Measurements from ENCODE around the gene NANOG. TPM values are rescaled to one million over a fixed set of nuclear protein-coding genes. Genes with fewer than 3 reads are reported as not detected.

The NANOG gene
- total and polyA plus RNA-seq, 2 experiments from 2014 or later, result 48.5 to 134 TPM

DNA sequence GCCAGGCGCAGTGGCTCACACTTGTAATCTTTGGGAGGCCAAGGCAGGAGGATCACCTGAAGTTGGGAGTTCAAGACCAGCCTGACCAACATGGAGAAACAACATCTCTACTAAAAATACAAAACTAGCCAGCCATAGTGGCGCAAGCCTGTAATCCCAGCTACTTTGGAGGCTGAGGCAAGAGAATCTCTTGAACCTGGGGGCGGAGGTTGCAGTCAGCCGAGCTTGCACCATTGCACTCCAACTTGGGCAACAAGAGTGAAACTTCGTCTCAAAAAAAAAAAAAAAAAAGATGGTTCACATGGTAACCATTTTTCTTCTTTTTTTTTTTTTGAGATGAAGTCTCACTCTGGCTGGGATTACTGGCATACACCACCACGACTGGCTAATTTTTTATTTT lies 48.2 kb downstream of the NANOG start:
- peaks cover 9% of the 10 kb centered on the region; the same call in 1 of the 2 replicates for H3K4me1 ChIP-seq (ENCODE audit: insufficient read depth)
- no peaks in the 10 kb centered on the region for H3K27me3 ChIP-seq (ENCODE audit: insufficient read depth)
- H3K27ac ChIP-seq (ENCODE audit: low read depth), result no peak overlapping the region
- Mint-ChIP-seq H3K4me1 (peaks cover 13% of the 10 kb centered on the region), H3K27me3 (ENCODE audit: insufficient read depth, low read depth, poor library complexity) (peaks cover 7% of the 10 kb centered on the region), H3K36me3 (ENCODE audit: low read depth) (no peaks in the 10 kb centered on the region), H3K4me3 (no peak overlapping the region), H3K9me3 (no peaks in the 10 kb centered on the region; the same call in 2 of the 3 replicates), H3K27ac (no peak overlapping the region)
- H2AFZ ChIP-seq, result no peak overlapping the region
- no peaks in the 10 kb centered on the region for H3F3A ChIP-seq (replicated peaks; ENCODE audit: low read depth)
- H3K4me3 ChIP-seq, result no peak overlapping the region
- H3K9me2 ChIP-seq (ENCODE audit: insufficient read depth), result no peaks in the 10 kb centered on the region
- no peak for ATAC-seq
- H3K79me2 ChIP-seq (replicated peaks; ENCODE audit: insufficient read depth), result no peaks in the 10 kb centered on the region
- no peak for DNase-seq (ENCODE audit: low spot score)
- H3K36me3 ChIP-seq (ENCODE audit: insufficient read depth), result 0 out of 2 replicates have a peak, but pooled peaks cover 3% of the 10 kb centered on the region
- no peaks in the 10 kb centered on the region for H4K20me1 ChIP-seq (replicated peaks; ENCODE audit: insufficient read depth)
- no peak overlapping the region for H3K4me2 ChIP-seq
- TF ChIP-seq, protein P1, sequence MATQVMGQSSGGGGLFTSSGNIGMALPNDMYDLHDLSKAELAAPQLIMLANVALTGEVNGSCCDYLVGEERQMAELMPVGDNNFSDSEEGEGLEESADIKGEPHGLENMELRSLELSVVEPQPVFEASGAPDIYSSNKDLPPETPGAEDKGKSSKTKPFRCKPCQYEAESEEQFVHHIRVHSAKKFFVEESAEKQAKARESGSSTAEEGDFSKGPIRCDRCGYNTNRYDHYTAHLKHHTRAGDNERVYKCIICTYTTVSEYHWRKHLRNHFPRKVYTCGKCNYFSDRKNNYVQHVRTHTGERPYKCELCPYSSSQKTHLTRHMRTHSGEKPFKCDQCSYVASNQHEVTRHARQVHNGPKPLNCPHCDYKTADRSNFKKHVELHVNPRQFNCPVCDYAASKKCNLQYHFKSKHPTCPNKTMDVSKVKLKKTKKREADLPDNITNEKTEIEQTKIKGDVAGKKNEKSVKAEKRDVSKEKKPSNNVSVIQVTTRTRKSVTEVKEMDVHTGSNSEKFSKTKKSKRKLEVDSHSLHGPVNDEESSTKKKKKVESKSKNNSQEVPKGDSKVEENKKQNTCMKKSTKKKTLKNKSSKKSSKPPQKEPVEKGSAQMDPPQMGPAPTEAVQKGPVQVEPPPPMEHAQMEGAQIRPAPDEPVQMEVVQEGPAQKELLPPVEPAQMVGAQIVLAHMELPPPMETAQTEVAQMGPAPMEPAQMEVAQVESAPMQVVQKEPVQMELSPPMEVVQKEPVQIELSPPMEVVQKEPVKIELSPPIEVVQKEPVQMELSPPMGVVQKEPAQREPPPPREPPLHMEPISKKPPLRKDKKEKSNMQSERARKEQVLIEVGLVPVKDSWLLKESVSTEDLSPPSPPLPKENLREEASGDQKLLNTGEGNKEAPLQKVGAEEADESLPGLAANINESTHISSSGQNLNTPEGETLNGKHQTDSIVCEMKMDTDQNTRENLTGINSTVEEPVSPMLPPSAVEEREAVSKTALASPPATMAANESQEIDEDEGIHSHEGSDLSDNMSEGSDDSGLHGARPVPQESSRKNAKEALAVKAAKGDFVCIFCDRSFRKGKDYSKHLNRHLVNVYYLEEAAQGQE (IDR thresholded peaks at IDR 0.05; ENCODE audit: unreplicated experiment), result no peak
- TF ChIP-seq, protein P2, sequence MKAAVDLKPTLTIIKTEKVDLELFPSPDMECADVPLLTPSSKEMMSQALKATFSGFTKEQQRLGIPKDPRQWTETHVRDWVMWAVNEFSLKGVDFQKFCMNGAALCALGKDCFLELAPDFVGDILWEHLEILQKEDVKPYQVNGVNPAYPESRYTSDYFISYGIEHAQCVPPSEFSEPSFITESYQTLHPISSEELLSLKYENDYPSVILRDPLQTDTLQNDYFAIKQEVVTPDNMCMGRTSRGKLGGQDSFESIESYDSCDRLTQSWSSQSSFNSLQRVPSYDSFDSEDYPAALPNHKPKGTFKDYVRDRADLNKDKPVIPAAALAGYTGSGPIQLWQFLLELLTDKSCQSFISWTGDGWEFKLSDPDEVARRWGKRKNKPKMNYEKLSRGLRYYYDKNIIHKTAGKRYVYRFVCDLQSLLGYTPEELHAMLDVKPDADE (IDR thresholded peaks at IDR 0.05), result no peak
- TF ChIP-seq NANOG (IDR thresholded peaks at IDR 0.05; ENCODE audit: borderline replicate concordance) (no peak), STAT1 (IDR thresholded peaks at IDR 0.05; ENCODE audit: unreplicated experiment) (no peak), JUNB (IDR thresholded peaks at IDR 0.05; ENCODE audit: unreplicated experiment) (no peak), ZNF331 (CRISPR knock-in tag; IDR thresholded peaks at IDR 0.05; ENCODE audit: low read depth) (no peak), POLR2AphosphoS5 (IDR thresholded peaks at IDR 0.05; ENCODE audit: low read depth) (no peak), ZNF114 (CRISPR knock-in tag; IDR thresholded peaks at IDR 0.05) (no peak), EZH2phosphoT487 (IDR thresholded peaks at IDR 0.05; ENCODE audit: unreplicated experiment) (no peak), CREB1 (CRISPR knock-in tag; IDR thresholded peaks at IDR 0.05; ENCODE audit: low read depth) (no peak), EZH2 (IDR thresholded peaks at IDR 0.05; ENCODE audit: low read depth, unreplicated experiment) (no peak)
- TF ChIP-seq, protein P3, sequence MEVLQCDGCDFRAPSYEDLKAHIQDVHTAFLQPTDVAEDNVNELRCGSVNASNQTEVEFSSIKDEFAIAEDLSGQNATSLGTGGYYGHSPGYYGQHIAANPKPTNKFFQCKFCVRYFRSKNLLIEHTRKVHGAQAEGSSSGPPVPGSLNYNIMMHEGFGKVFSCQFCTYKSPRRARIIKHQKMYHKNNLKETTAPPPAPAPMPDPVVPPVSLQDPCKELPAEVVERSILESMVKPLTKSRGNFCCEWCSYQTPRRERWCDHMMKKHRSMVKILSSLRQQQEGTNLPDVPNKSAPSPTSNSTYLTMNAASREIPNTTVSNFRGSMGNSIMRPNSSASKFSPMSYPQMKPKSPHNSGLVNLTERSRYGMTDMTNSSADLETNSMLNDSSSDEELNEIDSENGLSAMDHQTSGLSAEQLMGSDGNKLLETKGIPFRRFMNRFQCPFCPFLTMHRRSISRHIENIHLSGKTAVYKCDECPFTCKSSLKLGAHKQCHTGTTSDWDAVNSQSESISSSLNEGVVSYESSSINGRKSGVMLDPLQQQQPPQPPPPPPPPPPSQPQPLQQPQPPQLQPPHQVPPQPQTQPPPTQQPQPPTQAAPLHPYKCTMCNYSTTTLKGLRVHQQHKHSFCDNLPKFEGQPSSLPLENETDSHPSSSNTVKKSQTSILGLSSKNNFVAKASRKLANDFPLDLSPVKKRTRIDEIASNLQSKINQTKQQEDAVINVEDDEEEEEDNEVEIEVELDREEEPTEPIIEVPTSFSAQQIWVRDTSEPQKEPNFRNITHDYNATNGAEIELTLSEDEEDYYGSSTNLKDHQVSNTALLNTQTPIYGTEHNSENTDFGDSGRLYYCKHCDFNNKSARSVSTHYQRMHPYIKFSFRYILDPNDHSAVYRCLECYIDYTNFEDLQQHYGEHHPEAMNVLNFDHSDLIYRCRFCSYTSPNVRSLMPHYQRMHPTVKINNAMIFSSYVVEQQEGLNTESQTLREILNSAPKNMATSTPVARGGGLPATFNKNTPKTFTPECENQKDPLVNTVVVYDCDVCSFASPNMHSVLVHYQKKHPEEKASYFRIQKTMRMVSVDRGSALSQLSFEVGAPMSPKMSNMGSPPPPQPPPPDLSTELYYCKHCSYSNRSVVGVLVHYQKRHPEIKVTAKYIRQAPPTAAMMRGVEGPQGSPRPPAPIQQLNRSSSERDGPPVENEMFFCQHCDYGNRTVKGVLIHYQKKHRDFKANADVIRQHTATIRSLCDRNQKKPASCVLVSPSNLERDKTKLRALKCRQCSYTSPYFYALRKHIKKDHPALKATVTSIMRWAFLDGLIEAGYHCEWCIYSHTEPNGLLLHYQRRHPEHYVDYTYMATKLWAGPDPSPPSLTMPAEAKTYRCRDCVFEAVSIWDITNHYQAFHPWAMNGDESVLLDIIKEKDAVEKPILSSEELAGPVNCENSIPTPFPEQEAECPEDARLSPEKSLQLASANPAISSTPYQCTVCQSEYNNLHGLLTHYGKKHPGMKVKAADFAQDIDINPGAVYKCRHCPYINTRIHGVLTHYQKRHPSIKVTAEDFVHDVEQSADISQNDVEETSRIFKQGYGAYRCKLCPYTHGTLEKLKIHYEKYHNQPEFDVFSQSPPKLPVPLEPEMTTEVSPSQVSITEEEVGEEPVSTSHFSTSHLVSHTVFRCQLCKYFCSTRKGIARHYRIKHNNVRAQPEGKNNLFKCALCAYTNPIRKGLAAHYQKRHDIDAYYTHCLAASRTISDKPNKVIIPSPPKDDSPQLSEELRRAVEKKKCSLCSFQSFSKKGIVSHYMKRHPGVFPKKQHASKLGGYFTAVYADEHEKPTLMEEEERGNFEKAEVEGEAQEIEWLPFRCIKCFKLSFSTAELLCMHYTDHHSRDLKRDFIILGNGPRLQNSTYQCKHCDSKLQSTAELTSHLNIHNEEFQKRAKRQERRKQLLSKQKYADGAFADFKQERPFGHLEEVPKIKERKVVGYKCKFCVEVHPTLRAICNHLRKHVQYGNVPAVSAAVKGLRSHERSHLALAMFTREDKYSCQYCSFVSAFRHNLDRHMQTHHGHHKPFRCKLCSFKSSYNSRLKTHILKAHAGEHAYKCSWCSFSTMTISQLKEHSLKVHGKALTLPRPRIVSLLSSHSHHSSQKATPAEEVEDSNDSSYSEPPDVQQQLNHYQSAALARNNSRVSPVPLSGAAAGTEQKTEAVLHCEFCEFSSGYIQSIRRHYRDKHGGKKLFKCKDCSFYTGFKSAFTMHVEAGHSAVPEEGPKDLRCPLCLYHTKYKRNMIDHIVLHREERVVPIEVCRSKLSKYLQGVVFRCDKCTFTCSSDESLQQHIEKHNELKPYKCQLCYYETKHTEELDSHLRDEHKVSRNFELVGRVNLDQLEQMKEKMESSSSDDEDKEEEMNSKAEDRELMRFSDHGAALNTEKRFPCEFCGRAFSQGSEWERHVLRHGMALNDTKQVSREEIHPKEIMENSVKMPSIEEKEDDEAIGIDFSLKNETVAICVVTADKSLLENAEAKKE (CRISPR knock-in tag; IDR thresholded peaks at IDR 0.05), result no peak
- TF ChIP-seq, protein P4, sequence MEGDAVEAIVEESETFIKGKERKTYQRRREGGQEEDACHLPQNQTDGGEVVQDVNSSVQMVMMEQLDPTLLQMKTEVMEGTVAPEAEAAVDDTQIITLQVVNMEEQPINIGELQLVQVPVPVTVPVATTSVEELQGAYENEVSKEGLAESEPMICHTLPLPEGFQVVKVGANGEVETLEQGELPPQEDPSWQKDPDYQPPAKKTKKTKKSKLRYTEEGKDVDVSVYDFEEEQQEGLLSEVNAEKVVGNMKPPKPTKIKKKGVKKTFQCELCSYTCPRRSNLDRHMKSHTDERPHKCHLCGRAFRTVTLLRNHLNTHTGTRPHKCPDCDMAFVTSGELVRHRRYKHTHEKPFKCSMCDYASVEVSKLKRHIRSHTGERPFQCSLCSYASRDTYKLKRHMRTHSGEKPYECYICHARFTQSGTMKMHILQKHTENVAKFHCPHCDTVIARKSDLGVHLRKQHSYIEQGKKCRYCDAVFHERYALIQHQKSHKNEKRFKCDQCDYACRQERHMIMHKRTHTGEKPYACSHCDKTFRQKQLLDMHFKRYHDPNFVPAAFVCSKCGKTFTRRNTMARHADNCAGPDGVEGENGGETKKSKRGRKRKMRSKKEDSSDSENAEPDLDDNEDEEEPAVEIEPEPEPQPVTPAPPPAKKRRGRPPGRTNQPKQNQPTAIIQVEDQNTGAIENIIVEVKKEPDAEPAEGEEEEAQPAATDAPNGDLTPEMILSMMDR (conservative IDR thresholded peaks at IDR 0.05; ENCODE audit: low read depth in 2 of 2), result no peak

Data from GM23338 (cell line).